GM18511 (cell line): ENCODE results near the gene PLXNB2.

ENCODE experiments used
- ATAC-seq: cut with Tn5 transposase; IDR thresholded peaks from one replicate; pipeline ENCODE4 v1.9.1; 2021; ENCODE audit warnings: mild to moderate bottlenecking, moderate library complexity; ENCODE audit not compliant: unreplicated experiment

PLXNB2 gene

GRCh38 chr22:50236731-50237409, 70.6 kb downstream of the PLXNB2 start:
- ATAC-seq = no peak

- no peak for ATAC-seq
Observed at GRCh38 chr22:50233223-50233622, 74.2 kb downstream of the PLXNB2 start.

GRCh38 chr22:50232481-50233151, 74.8 kb downstream of the PLXNB2 start:
- no peak for ATAC-seq

- no peak for ATAC-seq
Observed at GRCh38 chr22:50229370-50229769, 78.1 kb downstream of the PLXNB2 start.

GRCh38 chr22:50228366-50228765, 79.1 kb downstream of the PLXNB2 start:
- no peak for ATAC-seq

GRCh38 chr22:50227579-50228215, 79.7 kb downstream of the PLXNB2 start:
- no peak for ATAC-seq

GRCh38 chr22:50226875-50227165, 80.6 kb downstream of the PLXNB2 start:
- no peak for ATAC-seq

- ATAC-seq = no peak
Observed at GRCh38 chr22:50226063-50226874, 81.2 kb downstream of the PLXNB2 start.

GRCh38 chr22:50225200-50225969, 82.1 kb downstream of the PLXNB2 start:
- ATAC-seq = no peak
